WTC11 (cell line): Measurements from ENCODE around the gene EPS8L1. TPM values are rescaled to one million over a fixed set of nuclear protein-coding genes. Genes with fewer than 3 reads are reported as not detected.

Experiments
- ATAC-seq: fragments of 200-7000 bp; cut with Tn5 transposase; 2 replicates; pipeline ENCODE4 v1.10.0; 2021; ENCODE audit warnings: mild to moderate bottlenecking, moderate library complexity
- CTCF ChIA-PET: fragments of 300-600 bp; sonication (Branson Sonifier 250); formaldehyde crosslinking; loops from one replicate; lab custom pipeline; 2021; ENCODE audit warnings: antibody characterized with exemption; lab: Charles Lee
- POLR2A ChIA-PET: fragments of 350-600 bp; sonication (Branson Sonifier 250); formaldehyde crosslinking; loops from one replicate; lab custom pipeline; 2021; ENCODE audit warnings: antibody characterized with exemption; lab: Charles Lee
- DNase-seq: peaks from one replicate; pipeline ENCODE4 v3.0.0; 2021; ENCODE audit warnings: low spot score
- H3K27ac Mint-ChIP-seq: 2 replicates; pipeline ENCODE4 v1.8.0; 2021; ENCODE audit warnings: mixed read lengths
- H3K27me3 Mint-ChIP-seq: 2 replicates; pipeline ENCODE4 v1.8.0; 2021; ENCODE audit warnings: low read depth, mild to moderate bottlenecking, moderate library complexity, mixed read lengths
- H3K36me3 Mint-ChIP-seq: 2 replicates; pipeline ENCODE4 v1.8.0; 2021; ENCODE audit warnings: mixed read lengths
- H3K4me1 Mint-ChIP-seq: 2 replicates; pipeline ENCODE4 v1.8.0; 2022; ENCODE audit warnings: mixed read lengths
- H3K4me3 Mint-ChIP-seq: 2 replicates; pipeline ENCODE4 v1.8.0; 2021; ENCODE audit warnings: mild to moderate bottlenecking, moderate library complexity, mixed read lengths
- H3K9me3 Mint-ChIP-seq: 2 replicates; pipeline ENCODE4 v1.8.0; 2021; ENCODE audit warnings: mixed read lengths
- CBFB ChIP-seq: sonication (generic); formaldehyde crosslinking; IDR thresholded peaks from 2 replicates; pipeline ENCODE4 v1.8.1; 2022; ENCODE audit warnings: mild to moderate bottlenecking, low read depth, missing genetic modification reagents
- FOXK1 ChIP-seq: sonication (generic); formaldehyde crosslinking; IDR thresholded peaks from 2 replicates; pipeline ENCODE4 v1.8.0; 2022; ENCODE audit warnings: mild to moderate bottlenecking, moderate library complexity, missing genetic modification reagents
- GABPB1 ChIP-seq: sonication (generic); formaldehyde crosslinking; IDR thresholded peaks from 2 replicates; pipeline ENCODE4 v1.8.1; 2023; ENCODE audit warnings: mild to moderate bottlenecking, missing genetic modification reagents
- IRF2 ChIP-seq: sonication (generic); formaldehyde crosslinking; IDR thresholded peaks from 2 replicates; pipeline ENCODE4 v1.8.0; 2022; ENCODE audit warnings: low read depth, missing genetic modification reagents, borderline replicate concordance
- MYBL2 ChIP-seq: sonication (generic); formaldehyde crosslinking; IDR thresholded peaks from 2 replicates; pipeline ENCODE4 v1.8.1; 2023; ENCODE audit warnings: mild to moderate bottlenecking, moderate library complexity, missing genetic modification reagents
- NFATC4 ChIP-seq: fragments of 250-450 bp; sonication (Bioruptor Pico); IDR thresholded peaks from 2 replicates; pipeline ENCODE4 v1.9.0; 2021; ENCODE audit warnings: mild to moderate bottlenecking
- NFYB ChIP-seq: sonication (generic); formaldehyde crosslinking; conservative IDR thresholded peaks from 2 replicates; pipeline ENCODE4 v1.8.0; 2022; ENCODE audit warnings: low read depth, missing genetic modification reagents
- NR1H2 ChIP-seq: sonication (generic); formaldehyde crosslinking; IDR thresholded peaks from 2 replicates; pipeline ENCODE4 v1.9.0; 2021; ENCODE audit warnings: mild to moderate bottlenecking, moderate library complexity, missing genetic modification reagents
- NR3C1 ChIP-seq: sonication (generic); formaldehyde crosslinking; conservative IDR thresholded peaks from 2 replicates; pipeline ENCODE4 v1.8.1; 2023; ENCODE audit warnings: low read depth, mild to moderate bottlenecking, missing genetic modification reagents
- OVOL2 ChIP-seq: fragments of 250-450 bp; sonication (Bioruptor Pico); IDR thresholded peaks from 2 replicates; pipeline ENCODE4 v1.9.0; 2021; ENCODE audit warnings: mild to moderate bottlenecking, borderline replicate concordance
- SMAD3 ChIP-seq: sonication (generic); formaldehyde crosslinking; IDR thresholded peaks from 2 replicates; pipeline ENCODE4 v1.8.0; 2022; ENCODE audit warnings: missing genetic modification reagents, mild to moderate bottlenecking, borderline replicate concordance
- ZNF219 ChIP-seq: sonication (generic); formaldehyde crosslinking; IDR thresholded peaks from 2 replicates; pipeline ENCODE4 v1.8.0; 2023; ENCODE audit warnings: missing genetic modification reagents, mild to moderate bottlenecking, borderline replicate concordance
- total RNA-seq: library from RNA; stranded (reverse); gene quantifications from 3 replicates; pipeline ENCODE4 v1.2.3, GENCODE V29; 2021
- TF ChIP-seq, protein P1 (sequence below): sonication (generic); formaldehyde crosslinking; IDR thresholded peaks from 2 replicates; pipeline ENCODE4 v1.8.1; 2023; ENCODE audit warnings: mild to moderate bottlenecking, missing genetic modification reagents
- TF ChIP-seq, protein P2 (sequence below): sonication (generic); formaldehyde crosslinking; IDR thresholded peaks from 2 replicates; pipeline ENCODE4 v1.8.1; 2023; ENCODE audit warnings: mild to moderate bottlenecking, missing genetic modification reagents
- TF ChIP-seq, protein P3 (sequence below): sonication (generic); formaldehyde crosslinking; IDR thresholded peaks from 2 replicates; pipeline ENCODE4 v1.8.1; 2022; ENCODE audit warnings: low read depth, missing genetic modification reagents, borderline replicate concordance
- TF ChIP-seq, protein P4 (sequence below): fragments of 250-450 bp; sonication (Bioruptor Pico); conservative IDR thresholded peaks from 2 replicates; pipeline ENCODE4 v1.9.0; 2021; ENCODE audit warnings: mild to moderate bottlenecking
- TF ChIP-seq, protein P5 (sequence below): sonication (generic); formaldehyde crosslinking; IDR thresholded peaks from 2 replicates; pipeline ENCODE4 v1.8.1; 2023; ENCODE audit warnings: mild to moderate bottlenecking, missing genetic modification reagents, moderate library complexity
- TF ChIP-seq, protein P6 (sequence below): sonication (generic); formaldehyde crosslinking; IDR thresholded peaks from 2 replicates; pipeline ENCODE4 v1.8.0; 2022; ENCODE audit warnings: mild to moderate bottlenecking, missing genetic modification reagents
- TF ChIP-seq, protein P7 (sequence below): fragments of 250-450 bp; sonication (Bioruptor Pico); IDR thresholded peaks from 2 replicates; pipeline ENCODE4 v1.9.0; 2021; ENCODE audit warnings: mild to moderate bottlenecking, borderline replicate concordance
- TF ChIP-seq, protein P8 (sequence below): fragments of 250-450 bp; sonication (Bioruptor Pico); IDR thresholded peaks from 2 replicates; pipeline ENCODE4 v2.1.2; 2022; ENCODE audit warnings: mild to moderate bottlenecking, moderate library complexity

EPS8L1 gene
- total RNA-seq, 1 experiment from 2014 or later: 38.9 TPM

DNA sequence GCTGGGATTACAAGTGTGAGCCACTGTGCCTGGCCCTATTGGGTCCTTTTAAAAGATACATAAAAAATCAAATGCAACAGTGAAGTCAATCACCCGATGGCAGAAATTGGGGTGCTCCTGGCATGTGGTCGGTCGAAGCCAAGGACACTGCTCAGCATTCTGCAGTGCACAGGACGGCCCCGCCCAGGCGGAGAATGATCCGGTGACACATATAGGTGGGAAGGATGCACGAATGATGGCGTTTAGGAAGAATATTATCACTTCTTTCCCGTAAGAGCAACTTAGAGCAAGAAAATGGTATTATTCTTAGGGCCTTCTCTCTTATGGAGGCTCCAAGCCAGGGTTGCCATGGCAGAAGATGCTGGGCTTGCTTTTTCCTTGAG, 34.4 kb upstream of the EPS8L1 start:
- ChIA-PET POLR2A (no interaction called here), CTCF (no interaction called here)
- Mint-ChIP-seq H3K36me3 (peaks cover 30% of the 10 kb centered on the region), H3K4me3 (no peak overlapping the region), H3K27ac (no peak overlapping the region), H3K4me1 (peaks cover 3% of the 10 kb centered on the region; the same call in 1 of the 2 replicates), H3K27me3 (no peaks in the 10 kb centered on the region), H3K9me3 (no peaks in the 10 kb centered on the region)
- ATAC-seq: no peak
- no peak for DNase-seq
- TF ChIP-seq, protein P1, sequence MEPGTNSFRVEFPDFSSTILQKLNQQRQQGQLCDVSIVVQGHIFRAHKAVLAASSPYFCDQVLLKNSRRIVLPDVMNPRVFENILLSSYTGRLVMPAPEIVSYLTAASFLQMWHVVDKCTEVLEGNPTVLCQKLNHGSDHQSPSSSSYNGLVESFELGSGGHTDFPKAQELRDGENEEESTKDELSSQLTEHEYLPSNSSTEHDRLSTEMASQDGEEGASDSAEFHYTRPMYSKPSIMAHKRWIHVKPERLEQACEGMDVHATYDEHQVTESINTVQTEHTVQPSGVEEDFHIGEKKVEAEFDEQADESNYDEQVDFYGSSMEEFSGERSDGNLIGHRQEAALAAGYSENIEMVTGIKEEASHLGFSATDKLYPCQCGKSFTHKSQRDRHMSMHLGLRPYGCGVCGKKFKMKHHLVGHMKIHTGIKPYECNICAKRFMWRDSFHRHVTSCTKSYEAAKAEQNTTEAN (CRISPR knock-in tag): no peak
- TF ChIP-seq CBFB (no peak), ZNF219 (CRISPR knock-in tag) (no peak), NFATC4 (CRISPR knock-in tag) (no peak), MYBL2 (no peak), NR3C1 (CRISPR knock-in tag) (no peak), SMAD3 (CRISPR knock-in tag) (no peak)
- TF ChIP-seq, protein P2, sequence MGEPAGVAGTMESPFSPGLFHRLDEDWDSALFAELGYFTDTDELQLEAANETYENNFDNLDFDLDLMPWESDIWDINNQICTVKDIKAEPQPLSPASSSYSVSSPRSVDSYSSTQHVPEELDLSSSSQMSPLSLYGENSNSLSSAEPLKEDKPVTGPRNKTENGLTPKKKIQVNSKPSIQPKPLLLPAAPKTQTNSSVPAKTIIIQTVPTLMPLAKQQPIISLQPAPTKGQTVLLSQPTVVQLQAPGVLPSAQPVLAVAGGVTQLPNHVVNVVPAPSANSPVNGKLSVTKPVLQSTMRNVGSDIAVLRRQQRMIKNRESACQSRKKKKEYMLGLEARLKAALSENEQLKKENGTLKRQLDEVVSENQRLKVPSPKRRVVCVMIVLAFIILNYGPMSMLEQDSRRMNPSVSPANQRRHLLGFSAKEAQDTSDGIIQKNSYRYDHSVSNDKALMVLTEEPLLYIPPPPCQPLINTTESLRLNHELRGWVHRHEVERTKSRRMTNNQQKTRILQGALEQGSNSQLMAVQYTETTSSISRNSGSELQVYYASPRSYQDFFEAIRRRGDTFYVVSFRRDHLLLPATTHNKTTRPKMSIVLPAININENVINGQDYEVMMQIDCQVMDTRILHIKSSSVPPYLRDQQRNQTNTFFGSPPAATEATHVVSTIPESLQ (CRISPR knock-in tag): no peak
- TF ChIP-seq, protein P3, sequence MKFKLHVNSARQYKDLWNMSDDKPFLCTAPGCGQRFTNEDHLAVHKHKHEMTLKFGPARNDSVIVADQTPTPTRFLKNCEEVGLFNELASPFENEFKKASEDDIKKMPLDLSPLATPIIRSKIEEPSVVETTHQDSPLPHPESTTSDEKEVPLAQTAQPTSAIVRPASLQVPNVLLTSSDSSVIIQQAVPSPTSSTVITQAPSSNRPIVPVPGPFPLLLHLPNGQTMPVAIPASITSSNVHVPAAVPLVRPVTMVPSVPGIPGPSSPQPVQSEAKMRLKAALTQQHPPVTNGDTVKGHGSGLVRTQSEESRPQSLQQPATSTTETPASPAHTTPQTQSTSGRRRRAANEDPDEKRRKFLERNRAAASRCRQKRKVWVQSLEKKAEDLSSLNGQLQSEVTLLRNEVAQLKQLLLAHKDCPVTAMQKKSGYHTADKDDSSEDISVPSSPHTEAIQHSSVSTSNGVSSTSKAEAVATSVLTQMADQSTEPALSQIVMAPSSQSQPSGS (CRISPR knock-in tag): no peak

DNA sequence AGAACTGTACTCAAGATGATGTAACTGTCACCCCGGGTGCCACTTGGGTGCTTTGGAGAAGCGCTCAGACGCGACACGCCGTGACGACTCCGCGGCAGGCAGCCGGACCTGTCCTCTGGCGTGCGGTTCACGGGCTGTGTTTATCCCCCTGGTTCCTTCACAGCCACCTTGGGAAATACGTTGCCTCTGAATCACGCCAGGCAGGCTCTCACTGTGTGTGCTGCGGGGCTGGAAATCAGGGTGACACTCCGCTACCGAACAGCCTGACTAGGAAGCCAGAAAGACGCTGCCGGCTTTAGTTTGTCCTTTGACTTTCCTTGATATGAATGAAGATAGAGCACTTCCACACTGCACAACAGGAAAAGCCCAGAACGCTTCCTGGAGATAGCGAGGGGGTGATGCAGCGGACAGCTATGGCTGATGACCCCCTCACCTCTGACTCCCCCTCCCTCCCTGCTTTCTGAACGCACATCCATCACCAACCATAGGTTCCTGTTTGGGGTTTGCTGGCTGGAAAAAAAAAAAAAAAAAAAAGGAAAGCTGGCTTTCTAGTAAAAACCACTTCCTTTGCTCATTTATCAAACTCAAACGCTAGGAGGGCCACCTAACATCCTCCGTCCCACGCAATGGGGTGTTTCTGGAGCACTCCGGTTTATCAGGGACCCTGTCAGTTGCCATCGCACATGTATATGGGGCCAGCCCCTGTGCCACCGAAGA, 33.9 kb upstream of the EPS8L1 start:
- DNase-seq (no peak), ATAC-seq (no peak)
- Mint-ChIP-seq H3K4me1 (peaks cover 3% of the 10 kb centered on the region; the same call in 1 of the 2 replicates), H3K27me3 (no peaks in the 10 kb centered on the region), H3K4me3 (no peak overlapping the region), H3K9me3 (no peaks in the 10 kb centered on the region), H3K27ac (no peak overlapping the region; the same call in 1 of the 2 replicates), H3K36me3 (peaks cover 33% of the 10 kb centered on the region)
- ChIA-PET POLR2A (no interaction called here), CTCF (no interaction called here)
- TF ChIP-seq IRF2 (CRISPR knock-in tag): no peak
- no peak for TF ChIP-seq NR1H2 (CRISPR knock-in tag)
- TF ChIP-seq, protein P4, sequence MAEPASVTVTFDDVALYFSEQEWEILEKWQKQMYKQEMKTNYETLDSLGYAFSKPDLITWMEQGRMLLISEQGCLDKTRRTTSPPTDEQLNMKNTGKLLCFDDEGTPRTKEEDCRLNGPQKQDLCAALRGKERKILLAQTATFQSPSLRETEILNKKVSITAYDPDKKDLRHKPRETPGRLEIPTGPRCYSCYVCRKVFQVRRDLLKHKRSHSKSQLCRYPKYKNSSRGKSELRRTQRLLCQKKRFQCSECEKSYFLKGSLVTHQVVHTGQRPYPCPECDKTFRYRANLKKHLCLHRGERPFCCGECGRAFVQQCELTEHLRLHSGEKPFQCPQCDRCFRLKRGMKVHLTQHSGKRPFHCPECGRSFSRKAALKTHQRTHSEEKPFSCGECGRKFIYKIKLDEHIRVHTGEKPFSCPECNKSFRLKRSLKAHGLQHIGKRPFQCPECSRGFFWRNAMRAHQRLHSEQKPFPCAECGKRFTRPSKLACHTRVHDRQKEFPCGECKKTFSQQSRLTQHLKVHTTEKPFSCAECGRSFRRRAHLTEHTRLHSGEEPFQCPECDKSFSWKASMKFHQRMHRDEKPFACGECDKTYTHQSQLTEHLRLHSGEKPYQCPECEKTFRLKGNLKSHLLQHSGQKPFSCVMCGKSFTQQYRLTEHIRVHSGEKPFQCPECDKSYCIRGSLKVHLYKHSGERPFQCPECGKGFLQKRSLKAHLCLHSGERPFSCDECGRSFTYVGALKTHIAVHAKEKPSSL (CRISPR knock-in tag): no peak
- no peak for TF ChIP-seq GABPB1 (CRISPR knock-in tag)
- TF ChIP-seq, protein P5, sequence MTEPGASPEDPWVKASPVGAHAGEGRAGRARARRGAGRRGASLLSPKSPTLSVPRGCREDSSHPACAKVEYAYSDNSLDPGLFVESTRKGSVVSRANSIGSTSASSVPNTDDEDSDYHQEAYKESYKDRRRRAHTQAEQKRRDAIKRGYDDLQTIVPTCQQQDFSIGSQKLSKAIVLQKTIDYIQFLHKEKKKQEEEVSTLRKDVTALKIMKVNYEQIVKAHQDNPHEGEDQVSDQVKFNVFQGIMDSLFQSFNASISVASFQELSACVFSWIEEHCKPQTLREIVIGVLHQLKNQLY (CRISPR knock-in tag): no peak
- TF ChIP-seq, protein P6, sequence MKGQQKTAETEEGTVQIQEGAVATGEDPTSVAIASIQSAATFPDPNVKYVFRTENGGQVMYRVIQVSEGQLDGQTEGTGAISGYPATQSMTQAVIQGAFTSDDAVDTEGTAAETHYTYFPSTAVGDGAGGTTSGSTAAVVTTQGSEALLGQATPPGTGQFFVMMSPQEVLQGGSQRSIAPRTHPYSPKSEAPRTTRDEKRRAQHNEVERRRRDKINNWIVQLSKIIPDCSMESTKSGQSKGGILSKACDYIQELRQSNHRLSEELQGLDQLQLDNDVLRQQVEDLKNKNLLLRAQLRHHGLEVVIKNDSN (CRISPR knock-in tag): no peak
- TF ChIP-seq FOXK1 (CRISPR knock-in tag): no peak
- TF ChIP-seq, protein P7, sequence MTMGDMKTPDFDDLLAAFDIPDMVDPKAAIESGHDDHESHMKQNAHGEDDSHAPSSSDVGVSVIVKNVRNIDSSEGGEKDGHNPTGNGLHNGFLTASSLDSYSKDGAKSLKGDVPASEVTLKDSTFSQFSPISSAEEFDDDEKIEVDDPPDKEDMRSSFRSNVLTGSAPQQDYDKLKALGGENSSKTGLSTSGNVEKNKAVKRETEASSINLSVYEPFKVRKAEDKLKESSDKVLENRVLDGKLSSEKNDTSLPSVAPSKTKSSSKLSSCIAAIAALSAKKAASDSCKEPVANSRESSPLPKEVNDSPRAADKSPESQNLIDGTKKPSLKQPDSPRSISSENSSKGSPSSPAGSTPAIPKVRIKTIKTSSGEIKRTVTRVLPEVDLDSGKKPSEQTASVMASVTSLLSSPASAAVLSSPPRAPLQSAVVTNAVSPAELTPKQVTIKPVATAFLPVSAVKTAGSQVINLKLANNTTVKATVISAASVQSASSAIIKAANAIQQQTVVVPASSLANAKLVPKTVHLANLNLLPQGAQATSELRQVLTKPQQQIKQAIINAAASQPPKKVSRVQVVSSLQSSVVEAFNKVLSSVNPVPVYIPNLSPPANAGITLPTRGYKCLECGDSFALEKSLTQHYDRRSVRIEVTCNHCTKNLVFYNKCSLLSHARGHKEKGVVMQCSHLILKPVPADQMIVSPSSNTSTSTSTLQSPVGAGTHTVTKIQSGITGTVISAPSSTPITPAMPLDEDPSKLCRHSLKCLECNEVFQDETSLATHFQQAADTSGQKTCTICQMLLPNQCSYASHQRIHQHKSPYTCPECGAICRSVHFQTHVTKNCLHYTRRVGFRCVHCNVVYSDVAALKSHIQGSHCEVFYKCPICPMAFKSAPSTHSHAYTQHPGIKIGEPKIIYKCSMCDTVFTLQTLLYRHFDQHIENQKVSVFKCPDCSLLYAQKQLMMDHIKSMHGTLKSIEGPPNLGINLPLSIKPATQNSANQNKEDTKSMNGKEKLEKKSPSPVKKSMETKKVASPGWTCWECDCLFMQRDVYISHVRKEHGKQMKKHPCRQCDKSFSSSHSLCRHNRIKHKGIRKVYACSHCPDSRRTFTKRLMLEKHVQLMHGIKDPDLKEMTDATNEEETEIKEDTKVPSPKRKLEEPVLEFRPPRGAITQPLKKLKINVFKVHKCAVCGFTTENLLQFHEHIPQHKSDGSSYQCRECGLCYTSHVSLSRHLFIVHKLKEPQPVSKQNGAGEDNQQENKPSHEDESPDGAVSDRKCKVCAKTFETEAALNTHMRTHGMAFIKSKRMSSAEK (CRISPR knock-in tag): no peak
- no peak for TF ChIP-seq NFYB (CRISPR knock-in tag)
- TF ChIP-seq, protein P8, sequence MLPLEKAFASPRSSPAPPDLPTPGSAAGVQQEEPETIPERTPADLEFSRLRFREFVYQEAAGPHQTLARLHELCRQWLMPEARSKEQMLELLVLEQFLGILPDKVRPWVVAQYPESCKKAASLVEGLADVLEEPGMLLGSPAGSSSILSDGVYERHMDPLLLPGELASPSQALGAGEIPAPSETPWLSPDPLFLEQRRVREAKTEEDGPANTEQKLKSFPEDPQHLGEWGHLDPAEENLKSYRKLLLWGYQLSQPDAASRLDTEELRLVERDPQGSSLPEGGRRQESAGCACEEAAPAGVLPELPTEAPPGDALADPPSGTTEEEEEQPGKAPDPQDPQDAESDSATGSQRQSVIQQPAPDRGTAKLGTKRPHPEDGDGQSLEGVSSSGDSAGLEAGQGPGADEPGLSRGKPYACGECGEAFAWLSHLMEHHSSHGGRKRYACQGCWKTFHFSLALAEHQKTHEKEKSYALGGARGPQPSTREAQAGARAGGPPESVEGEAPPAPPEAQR (CRISPR knock-in tag): no peak
- TF ChIP-seq OVOL2 (CRISPR knock-in tag): no peak
